NK-92 (cell line): ENCODE data around the gene SPATS2L.
"Not testable (repeated sequence)": the region's sequence is repeated elsewhere in the genome, so short reads cannot be mapped to it uniquely, and the experiment has no call there.

ENCODE experiments used
- DNase-seq: peaks from one replicate; lab custom pipeline; 2025; ENCODE audit not compliant: unreplicated experiment; lab: John Stamatoyannopoulos, UW

The SPATS2L gene

GRCh38 chr2:200319548-200320337 lies 13.2 kb downstream of the SPATS2L start:
- no peak for DNase-seq

GRCh38 chr2:200320344-200320743 lies 13.9 kb downstream of the SPATS2L start:
- no peak for DNase-seq

DNA sequence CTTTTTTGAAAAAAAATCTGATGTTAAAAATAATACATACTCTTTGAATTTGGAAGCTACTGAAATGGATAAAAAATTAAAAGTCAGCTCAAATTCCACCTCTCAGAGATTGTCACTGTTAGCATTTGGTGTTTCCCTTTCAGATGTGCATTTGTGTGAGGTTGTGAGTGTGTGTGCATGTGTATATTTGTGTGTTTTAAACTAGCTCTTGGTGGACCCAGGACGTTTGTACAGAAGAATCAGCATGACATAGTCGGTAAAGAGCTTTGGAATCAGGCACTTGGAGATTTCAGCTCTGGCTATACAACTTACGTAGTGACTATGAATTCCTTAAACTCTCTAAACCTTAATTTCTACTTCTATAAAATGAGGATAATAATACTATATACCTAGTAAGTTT lies 14.5 kb downstream of the SPATS2L start:
- DNase-seq: no peak

DNA sequence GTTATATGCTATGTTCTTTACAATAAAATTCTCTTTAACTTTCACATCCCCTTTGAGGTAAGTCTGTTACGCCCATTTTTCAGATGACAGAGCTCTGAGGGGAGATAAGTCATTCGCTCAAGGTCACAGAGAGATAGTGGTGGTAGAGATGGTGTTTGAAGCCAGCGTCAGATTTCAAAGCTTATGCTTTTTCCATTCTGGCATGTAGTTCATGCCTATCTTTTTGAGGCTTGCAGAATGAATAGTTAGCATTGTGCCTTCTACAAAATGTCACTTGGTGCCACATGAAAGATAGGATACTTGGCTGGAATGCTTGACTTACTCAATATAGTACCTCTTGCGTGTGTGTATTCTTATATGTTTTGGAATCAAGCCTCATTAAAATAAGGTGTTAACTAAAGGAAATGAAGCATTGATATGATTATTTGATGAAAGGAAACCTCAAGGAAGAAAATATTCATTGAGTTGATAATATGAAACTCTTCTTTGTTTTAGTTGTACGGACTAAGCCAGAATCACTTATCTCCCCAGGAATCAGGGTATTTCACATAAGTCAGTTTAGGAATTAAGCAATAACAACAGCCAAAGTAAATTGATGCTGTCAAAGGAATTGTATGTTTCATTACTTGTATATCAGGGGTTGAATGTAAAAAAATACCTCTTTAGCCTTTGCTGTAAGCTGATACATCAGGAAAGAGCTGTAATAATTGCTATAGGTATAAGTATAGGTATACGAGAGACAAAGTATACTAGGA lies 15.5 kb downstream of the SPATS2L start:
- no peak for DNase-seq

DNA sequence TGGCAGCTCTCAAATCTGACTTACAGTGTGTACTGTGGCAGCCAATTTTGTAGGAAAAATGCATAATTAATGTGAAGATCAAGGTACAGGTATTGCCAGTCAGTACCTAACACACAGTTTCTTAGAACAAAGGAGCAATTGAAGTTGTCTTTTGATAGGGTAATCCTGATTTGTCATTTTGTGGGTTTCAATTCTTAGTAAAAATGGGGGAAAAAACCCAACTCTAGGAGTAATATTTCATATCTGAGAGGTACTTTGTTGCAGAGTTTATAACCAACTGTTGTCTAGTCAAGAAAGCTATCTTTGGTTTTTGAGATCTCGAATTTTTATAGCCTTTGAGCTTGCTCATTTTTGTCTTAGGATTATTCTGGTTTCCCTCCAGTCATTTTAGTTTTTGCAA lies 16.1 kb downstream of the SPATS2L start:
- DNase-seq: no peak

DNA sequence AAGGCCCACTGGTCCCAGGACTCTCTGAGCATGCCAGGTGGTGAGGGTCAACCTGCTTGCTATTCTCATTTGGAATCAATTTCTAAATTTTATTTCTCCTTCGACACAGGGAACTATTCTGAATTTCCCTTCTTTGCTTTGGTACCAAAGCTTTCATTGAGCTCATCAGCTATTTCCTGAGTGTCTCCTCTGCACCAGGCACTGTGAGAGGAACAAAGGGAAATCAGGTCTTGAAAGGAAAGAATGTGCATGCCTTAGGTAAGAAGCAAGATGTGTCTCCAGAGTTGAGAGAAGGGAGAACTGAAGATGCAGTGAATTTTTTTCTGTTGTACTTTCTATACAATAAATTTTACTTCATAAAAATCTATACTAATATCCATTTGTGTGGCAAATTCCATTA lies 17.9 kb downstream of the SPATS2L start:
- no peak for DNase-seq

GRCh38 chr2:200329384-200329783 lies 22.9 kb downstream of the SPATS2L start:
- DNase-seq: no peak

- no peak for DNase-seq
Observed at GRCh38 chr2:200329798-200330197, 23.3 kb downstream of the SPATS2L start.

- DNase-seq: no peak
Observed at GRCh38 chr2:200330351-200331060, 24.0 kb downstream of the SPATS2L start.

GRCh38 chr2:200331061-200331400 lies 24.5 kb downstream of the SPATS2L start:
- no peak for DNase-seq

- no peak for DNase-seq
Observed at GRCh38 chr2:200335657-200336056, 29.2 kb downstream of the SPATS2L start.

- no peak for DNase-seq
Observed at GRCh38 chr2:200336980-200337615, 30.6 kb downstream of the SPATS2L start.

- no peak for DNase-seq
Observed at GRCh38 chr2:200337621-200338020, 31.1 kb downstream of the SPATS2L start.

DNA sequence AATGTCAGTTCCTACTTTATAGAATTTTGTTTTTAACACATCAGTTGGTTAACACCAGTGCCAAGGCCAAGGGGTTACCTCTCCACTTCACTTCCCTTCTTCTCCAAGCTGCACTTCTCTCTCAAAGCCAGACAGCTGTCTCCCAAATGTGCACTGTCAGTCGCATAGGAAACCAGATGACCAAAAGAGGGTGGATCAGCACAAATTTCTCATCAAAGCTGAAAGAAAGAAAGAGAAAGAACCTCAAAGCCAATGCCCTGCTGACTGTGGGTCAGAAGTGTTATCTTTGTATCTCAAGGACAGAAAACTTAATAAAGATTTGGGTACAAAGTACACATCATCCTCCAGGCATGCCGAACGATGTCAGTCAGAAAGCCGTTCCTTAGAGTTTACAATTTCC lies 32.2 kb downstream of the SPATS2L start:
- DNase-seq: no peak

DNA sequence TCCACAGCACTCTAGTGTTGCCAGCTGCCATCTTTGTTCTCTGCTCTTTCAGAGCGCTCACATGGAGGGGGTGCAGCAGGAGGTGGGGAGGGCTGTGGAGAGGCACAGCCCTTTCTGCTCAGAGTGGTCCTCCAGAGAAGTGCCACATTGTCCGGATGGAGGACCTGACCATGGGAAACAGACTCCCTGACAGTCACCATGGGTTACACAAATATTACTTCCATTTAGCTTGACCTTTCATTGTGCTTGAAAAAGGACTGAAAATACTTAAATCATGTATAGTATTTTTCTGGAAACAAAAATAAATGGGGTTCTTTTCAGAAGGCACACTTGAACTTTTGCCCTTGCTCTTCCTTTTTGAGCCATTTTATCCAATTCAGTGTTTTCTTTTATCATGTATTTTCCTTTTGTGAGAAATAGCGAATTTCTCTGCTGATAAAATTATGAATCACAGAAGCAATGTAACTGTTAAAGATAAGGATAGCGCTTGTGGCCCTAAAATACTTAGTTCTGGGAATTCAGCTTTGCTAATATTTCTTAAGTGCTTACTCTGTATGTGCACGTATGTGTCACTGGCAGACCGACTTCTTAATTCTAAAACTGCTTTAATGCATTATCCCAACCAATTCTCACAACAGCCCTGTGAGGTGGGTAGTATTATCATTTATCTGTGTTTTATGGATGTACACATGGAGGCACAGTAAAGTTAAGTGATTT lies 34.2 kb downstream of the SPATS2L start:
- no peak for DNase-seq

- no peak for DNase-seq
Observed at GRCh38 chr2:200341376-200341775, 34.9 kb downstream of the SPATS2L start.

DNA sequence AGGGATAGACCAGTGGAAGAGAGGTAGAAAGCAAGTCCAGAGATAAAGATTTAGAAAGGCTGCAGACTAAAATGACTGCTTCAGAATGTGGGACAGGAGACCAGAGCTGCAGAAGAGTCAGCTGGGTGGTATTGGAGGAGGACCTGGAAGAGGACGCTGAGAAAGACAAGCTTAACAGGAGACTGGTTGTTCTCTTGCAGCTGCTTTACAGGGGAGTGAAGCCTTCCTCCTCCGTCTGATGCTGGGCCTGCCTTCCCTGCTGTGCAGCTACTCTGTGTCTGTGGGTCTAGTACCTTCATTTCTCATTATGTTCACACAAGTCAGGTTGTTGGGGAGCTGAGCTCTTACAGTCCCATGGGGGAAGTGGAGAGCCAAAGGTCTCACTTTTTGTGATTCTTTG lies 35.7 kb downstream of the SPATS2L start:
- DNase-seq: no peak

DNA sequence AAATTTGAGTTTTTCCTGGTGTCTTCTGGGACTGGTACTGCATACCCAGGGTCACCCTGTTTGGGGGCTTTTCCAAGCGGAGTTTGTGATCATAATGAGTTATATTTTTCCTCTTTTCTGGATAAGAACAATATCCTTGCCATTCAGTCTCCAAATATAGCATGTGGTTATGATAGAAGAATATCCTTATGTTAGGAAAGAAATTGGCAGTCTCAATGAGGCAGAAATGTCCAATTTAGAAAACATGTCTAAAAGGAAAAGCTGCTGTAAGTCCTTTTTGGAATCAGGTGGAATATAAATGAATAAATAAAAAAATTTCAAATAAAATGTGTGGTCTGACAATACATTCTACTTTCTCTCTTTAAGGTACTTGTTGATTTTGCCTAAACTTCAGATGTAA lies 36.2 kb downstream of the SPATS2L start:
- DNase-seq: no peak

GRCh38 chr2:200344202-200344601 lies 37.7 kb downstream of the SPATS2L start:
- DNase-seq: not testable (repeated sequence)

- DNase-seq: no peak
Observed at GRCh38 chr2:200345975-200346374, 39.5 kb downstream of the SPATS2L start.

- DNase-seq: no peak
Observed at GRCh38 chr2:200347301-200347700, 40.8 kb downstream of the SPATS2L start.
